CD1c-positive myeloid dendritic cell (primary cell): ENCODE data around the gene ALB.

Experiments
- DNase-seq: peaks from one replicate; pipeline ENCODE4 v3.0.0-alpha.2; 2016; ENCODE audit errors: extremely low spot score

ALB gene

DNA sequence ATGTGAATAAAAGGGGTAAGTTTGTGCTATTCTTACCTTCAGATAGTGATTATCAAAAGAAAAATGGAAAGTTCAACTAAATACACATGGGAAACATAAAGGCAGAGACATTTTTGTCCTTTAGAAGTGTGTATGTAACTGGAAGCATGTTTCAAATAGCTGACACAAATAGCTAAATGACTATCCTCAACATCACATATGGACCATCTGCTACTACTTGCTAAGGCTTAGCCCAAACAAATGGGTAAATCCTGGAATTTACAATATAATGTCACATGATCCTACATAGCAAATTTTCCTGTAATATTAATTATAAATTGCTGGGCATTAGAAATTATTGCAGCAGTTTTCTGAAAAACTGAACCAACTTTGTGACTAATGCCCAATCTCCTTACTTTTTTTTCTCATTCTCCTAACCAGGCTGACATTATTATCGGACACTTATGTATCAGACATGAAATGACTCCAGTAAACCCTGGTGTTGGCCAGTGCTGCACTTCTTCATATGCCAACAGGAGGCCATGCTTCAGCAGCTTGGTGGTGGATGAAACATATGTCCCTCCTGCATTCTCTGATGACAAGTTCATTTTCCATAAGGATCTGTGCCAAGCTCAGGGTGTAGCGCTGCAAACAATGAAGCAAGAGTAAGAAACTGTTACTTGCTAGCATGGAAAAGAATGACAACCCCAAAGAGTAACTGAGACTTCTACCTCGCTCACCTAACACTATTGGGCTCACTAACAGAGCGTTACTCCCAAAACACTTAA lies 48.1 kb downstream of the ALB start:
- DNase-seq: no peak

DNA sequence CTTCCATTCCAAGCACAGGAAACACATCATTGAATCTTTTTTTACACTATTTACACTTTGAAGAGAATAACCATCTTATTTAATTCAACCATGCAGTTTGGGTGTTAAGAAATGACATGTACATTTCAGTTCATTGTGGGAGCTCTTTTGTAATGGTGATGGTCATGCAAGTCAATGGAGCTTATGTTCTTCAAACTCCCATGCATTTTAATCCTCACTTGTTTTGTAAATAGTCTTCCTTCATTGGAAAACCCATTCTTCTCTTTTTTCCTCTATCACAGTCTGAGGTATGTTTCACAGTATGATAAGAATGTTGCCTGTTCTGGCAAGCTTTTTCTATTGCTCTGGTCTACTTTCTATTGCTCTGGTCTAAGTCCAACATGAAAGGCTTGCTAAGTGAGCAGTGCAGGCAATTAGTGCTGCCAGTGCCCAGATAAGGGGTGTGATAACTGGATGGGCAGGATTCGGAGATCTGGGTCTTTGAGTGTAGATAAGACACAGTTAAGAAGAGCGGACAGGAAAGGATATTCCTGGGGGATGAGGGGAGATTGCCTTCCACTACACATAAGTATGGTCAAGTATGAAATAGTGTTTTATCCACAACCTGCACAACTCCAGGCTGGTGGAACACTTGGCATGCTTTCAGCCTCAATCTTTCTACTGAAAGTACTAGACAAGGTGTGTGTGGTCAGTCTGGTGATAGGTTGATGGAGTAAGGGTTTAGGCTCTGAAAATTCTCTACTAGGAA lies 49.0 kb downstream of the ALB start:
- DNase-seq: no peak

DNA sequence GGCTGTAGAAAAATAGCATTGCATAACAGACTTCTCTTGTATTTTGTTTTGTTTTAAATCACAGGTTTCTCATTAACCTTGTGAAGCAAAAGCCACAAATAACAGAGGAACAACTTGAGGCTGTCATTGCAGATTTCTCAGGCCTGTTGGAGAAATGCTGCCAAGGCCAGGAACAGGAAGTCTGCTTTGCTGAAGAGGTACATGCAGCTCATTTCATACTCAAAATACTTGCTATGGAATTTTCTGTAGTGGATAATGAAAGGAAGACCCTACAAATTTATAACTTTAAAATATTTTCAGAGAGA lies 49.6 kb downstream of the ALB start:
- no peak for DNase-seq

- no peak for DNase-seq
These were observed 50.8 kb downstream of the ALB start for GRCh38 chr4:73454920-73455319.

DNA sequence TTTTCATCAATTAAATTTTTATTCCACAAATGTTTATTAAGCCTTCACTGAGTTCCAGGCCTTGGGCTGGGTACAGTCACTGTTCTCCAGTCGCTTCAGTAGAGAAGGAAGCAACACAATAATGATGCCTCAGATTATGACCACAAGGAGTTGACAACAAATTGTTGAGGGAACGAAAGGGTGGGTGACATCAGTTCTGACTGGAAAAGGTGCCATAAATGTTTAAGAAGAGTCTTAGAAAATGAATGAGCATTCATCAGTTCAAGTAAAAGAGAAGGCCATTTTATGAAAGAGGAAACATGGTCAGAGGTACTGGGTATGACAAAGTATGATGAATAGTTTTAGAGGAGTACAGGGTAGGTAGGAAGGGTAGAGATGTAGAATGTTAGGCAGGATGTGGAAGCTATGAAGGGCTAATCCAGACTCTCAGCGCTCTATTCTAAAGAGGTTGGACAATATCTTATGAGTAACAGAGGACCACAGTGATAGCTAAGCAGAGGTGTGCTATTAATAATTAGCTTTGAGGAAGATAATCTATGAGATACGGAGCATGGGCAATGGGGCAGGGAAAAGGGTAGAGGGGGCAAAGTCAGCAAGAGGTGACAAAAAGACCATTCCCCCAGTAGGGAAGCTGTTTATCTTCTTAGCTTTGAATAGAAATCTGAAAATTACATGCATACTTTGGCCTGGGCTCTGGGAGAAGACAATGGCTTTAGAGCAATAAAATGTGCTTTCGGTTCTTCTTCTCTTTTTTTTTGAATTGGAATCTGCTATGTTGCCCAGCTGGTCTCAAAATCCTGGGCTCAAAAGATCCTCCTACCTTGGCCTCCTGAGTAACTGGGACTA lies 52.3 kb downstream of the ALB start:
- no peak for DNase-seq

DNA sequence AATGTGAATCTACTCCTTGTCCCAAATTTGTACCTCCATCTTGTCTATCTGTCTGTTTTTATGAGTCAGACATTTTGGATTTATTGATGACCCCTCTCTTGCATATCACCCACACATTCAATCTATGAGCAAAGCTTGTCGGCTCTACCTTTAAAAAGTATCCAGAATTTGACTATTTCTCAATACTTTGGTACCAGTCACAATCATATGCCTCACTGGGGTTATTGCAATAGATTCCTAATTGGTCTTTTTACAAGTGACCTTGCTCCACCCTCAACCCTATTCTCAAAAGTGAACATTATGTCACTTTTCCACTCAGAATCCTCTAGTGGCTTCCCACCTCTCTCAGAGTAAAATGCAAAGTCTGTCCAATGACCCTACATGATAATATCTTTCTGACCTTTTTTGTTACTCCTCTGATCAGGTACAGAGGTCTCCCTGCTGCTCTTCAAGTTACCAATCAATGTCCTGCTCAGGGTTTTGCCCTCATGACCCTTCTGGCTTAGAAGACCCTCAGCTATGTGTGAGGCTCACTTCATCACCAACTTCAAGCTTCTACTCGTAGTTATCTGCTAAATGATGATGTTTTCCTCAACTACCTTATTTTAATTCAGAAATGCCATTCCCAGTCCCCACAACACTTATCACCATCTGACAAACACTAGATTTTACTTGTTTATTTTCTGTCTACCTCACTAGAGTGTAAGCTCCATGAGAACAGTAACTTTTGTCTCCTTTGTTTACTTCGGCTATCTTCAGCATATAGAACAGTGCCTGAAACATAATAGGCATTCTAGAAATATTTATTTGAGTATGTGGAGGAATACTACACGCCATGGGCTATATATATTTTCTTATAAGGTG lies 54.3 kb downstream of the ALB start:
- no peak for DNase-seq

DNA sequence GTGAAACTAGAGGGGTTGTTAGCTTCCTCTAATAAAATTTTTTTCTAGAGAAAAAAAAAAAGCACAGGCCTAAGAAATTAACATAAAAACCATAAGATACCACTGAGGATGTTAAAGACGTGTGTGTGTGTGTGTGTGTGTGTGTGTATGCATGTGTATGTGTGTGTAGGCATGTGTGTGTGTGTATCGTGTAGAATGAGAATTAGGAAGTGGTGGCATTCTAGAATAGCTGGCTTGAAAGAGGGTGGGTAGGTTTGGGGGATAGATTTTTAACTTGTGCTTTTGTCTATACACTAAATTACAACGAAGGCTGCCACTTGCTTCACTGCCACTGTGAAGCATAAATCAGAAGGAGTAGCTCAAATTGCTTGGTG lies 54.9 kb downstream of the ALB start:
- no peak for DNase-seq

DNA sequence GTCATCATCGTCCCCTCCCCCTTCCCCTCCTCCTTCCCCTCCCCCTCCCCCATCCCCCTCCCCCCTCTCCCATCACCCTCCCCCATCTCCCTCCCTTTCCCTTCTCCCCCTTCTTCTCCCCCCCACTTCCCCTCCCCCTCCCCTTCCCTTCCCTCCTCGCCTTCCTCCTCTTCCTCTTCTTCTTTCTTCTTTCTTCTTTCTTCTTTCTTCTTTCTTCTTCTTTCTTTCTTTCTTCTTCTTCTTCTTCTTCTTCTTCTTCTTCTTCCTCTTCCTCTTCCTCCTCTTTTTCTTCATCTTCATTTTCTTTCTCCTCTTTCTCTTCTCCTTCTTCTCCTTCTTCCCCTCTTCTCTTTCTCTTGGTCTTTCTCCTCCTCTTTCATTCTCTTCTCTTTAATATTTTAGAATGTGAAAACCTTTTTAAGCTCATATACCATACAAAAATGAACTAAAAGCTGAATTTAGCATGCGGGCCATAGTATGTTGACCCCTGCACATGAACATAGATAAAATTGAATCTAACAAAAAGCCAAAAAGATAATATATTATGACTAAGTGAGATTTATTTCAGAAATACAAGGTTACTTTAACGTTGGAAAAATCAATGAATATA lies 56.9 kb downstream of the ALB start:
- DNase-seq: no peak

DNA sequence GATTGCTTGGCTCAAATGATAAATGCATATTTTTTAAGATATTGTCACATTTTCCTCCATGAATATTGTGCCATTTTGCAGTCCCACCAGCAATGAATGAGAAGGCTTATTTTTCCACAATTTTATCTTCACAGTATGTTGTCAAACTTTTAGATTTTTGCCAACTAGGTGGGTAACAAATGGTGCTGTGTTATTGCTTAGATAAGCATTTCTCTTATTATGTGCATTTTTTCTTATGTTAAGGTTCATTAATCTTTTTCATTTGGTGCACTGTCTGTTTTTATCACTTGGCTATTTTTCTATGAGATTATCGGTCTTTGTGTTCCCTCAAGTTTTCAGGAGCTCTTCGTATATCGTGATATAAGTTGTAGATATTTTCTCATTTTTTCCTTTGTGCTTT lies 64.1 kb downstream of the ALB start:
- DNase-seq: no peak

DNA sequence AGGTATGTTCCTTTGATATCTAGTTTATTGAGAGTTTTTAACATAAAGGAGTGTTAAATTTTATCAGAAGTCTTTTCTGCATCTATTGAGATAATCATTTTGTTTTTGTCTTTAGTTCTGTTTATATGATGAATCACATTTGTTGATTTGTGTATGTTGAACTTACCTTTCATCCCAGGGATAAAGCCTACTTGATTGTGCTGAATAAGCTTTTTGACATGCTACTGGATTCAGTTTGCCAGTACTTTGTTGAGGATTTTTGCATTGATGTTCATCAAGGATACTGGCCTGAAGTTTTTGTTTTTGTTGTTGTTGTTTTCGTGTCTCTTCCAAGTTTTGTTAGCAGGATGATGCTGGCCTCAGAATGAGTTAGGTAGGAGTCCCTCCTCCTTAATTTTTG lies 66.6 kb downstream of the ALB start:
- DNase-seq: no peak
